CD4-positive, alpha-beta T cell (primary cell): ENCODE data around the gene GAST. TPM values are rescaled to one million over a fixed set of nuclear protein-coding genes. Genes with fewer than 3 reads are reported as not detected.
A peak's percentile ranks its signal among the peaks of the same experiment; 100 is the strongest.

Experiments
- ATAC-seq: fragments of 200-7000 bp; cut with Tn5 transposase; one replicate; pipeline ENCODE4 v1.10.0; 2022; ENCODE audit warnings: mild to moderate bottlenecking; ENCODE audit not compliant: poor library complexity
- CTCF ChIA-PET: fragments of 350-600 bp; sonication (Branson Sonifier 250); formaldehyde crosslinking; loops from one replicate; lab custom pipeline; 2021; ENCODE audit warnings: antibody characterized with exemption, inconsistent platforms; lab: Charles Lee
- POLR2A ChIA-PET: fragments of 350-600 bp; sonication (Branson Sonifier 250); formaldehyde crosslinking; loops from one replicate; lab custom pipeline; 2021; ENCODE audit warnings: antibody characterized with exemption, inconsistent platforms; lab: Charles Lee
- DNase-seq, 14 experiments: peaks; one replicate each; pipeline ENCODE4 v3.0.0-alpha.2; 2013 to 2020; ENCODE audit warnings: mixed read lengths in 2 of 14
- H3K27ac ChIP-seq, 2 donors: one replicate each; pipeline versions ENCODE4 v1.5.1 to v1.7.0; 2013; ENCODE audit warnings: low read length in 2 of 2, low read depth in 1 of 2, mild to moderate bottlenecking in 1 of 2
- H3K27me3 ChIP-seq, 2 experiments: 1 replicate in 1 of 2; 2 replicates in 1 of 2; pipeline versions ENCODE4 v1.6.1 to v1.7.0; 2013; ENCODE audit warnings: low read length in 2 of 2, control low read depth in 1 of 2, mild to moderate bottlenecking in 1 of 2, moderate library complexity in 1 of 2; ENCODE audit not compliant: insufficient read depth in 2 of 2, control insufficient read depth in 1 of 2
- H3K36me3 ChIP-seq: one replicate; pipeline ENCODE4 v1.6.1; 2013; ENCODE audit warnings: low read length, control low read depth; ENCODE audit not compliant: insufficient read depth
- H3K4me1 ChIP-seq: one replicate; pipeline ENCODE4 v1.6.1; 2013; ENCODE audit warnings: low read length, control low read depth; ENCODE audit not compliant: insufficient read depth
- H3K4me3 ChIP-seq: one replicate; pipeline ENCODE4 v1.5.1; 2013; ENCODE audit warnings: mild to moderate bottlenecking, low read length, moderate library complexity
- H3K9me3 ChIP-seq, 2 experiments: 1 replicate in 1 of 2; 2 replicates in 1 of 2; pipeline versions ENCODE4 v1.6.1 to v1.7.0; 2013; ENCODE audit warnings: low read length in 2 of 2, mild to moderate bottlenecking in 2 of 2, control low read depth in 1 of 2, moderate library complexity in 1 of 2; ENCODE audit not compliant: control insufficient read depth in 1 of 2, insufficient read depth in 1 of 2
- H3K27ac Mint-ChIP-seq: one replicate; pipeline ENCODE4 v1.8.0; 2020; ENCODE audit warnings: mixed read lengths
- H3K27me3 Mint-ChIP-seq: one replicate; pipeline ENCODE4 v1.8.0; 2021; ENCODE audit warnings: mixed read lengths
- H3K36me3 Mint-ChIP-seq: one replicate; pipeline ENCODE4 v1.8.0; 2021; ENCODE audit warnings: low read depth, mixed read lengths
- H3K4me1 Mint-ChIP-seq: one replicate; pipeline ENCODE4 v1.8.0; 2021; ENCODE audit warnings: low read depth, mixed read lengths
- H3K4me3 Mint-ChIP-seq: one replicate; pipeline ENCODE4 v1.8.0; 2020; ENCODE audit warnings: mild to moderate bottlenecking, mixed read lengths
- H3K9me3 Mint-ChIP-seq: one replicate; pipeline ENCODE4 v1.8.0; 2020; ENCODE audit warnings: mixed read lengths
- CTCF ChIP-seq: fragments of 200-600 bp; IDR thresholded peaks from one replicate; pipeline ENCODE4 v1.8.0; 2022; ENCODE audit warnings: antibody characterized with exemption, mild to moderate bottlenecking
- intact Hi-C, 2 experiments: fragments of 100-400 bp; cut with DNase I in 1 of 2; cut with micrococcal nuclease in 1 of 2; formaldehyde crosslinking; loops; one replicate each; pipeline versions ENCODE4 v1.15.1 to v1.9.0; 2023 to 2025; cut with DNase I, micrococcal nuclease
- total RNA-seq, 174 experiments: library from RNA in 2 of 174; stranded (reverse) in 2 of 174; gene quantifications; one replicate each; pipeline ENCODE4 v1.2.3 and lab custom pipeline; 2021 to 2026

GAST gene
- total RNA-seq, 2 experiments from 2014 or later: not detected

- no peaks in the 10 kb centered on the region for H3K9me3 ChIP-seq
- H3K36me3 Mint-ChIP-seq: peaks cover 68% of the 10 kb centered on the region
- ChIA-PET POLR2A (interaction anchor here (0.6 to 5.6 kb wide), 7 partner anchors 14 to 874 kb away, joined by 4 to 373 read pairs (median 8); partner anchors contain the start of genes FKBP10 and P3H4), CTCF (interaction anchor here (0.6 to 2.1 kb wide), 3 partner anchors 30 to 832 kb away, joined by 3 to 7 read pairs (median 3); no protein-coding TSS in a partner anchor)
- DNase-seq: peak in 3 of 14 experiments; percentile 16 to 52 (median 38)
- TF ChIP-seq CTCF: no peak
- H3K4me3 Mint-ChIP-seq: peak overlapping the region; percentile 16
- H3K27ac ChIP-seq: no peak overlapping the region
- H3K36me3 ChIP-seq: peaks cover 60% of the 10 kb centered on the region
- H3K9me3 Mint-ChIP-seq: no peaks in the 10 kb centered on the region
- H3K4me1 Mint-ChIP-seq: peaks cover 57% of the 10 kb centered on the region
- ATAC-seq: no peak
- intact Hi-C loops: no loop called here
- H3K27me3 ChIP-seq: no peaks in the 10 kb centered on the region
- H3K4me1 ChIP-seq: peaks cover 28% of the 10 kb centered on the region
- no peak overlapping the region for H3K4me3 ChIP-seq
- peaks cover 10% of the 10 kb centered on the region for H3K27me3 Mint-ChIP-seq
- peak overlapping the region; percentile 100 for H3K27ac Mint-ChIP-seq
Measured at GRCh38 chr17:41692722-41693521, 19.2 kb upstream of the GAST start.

DNA sequence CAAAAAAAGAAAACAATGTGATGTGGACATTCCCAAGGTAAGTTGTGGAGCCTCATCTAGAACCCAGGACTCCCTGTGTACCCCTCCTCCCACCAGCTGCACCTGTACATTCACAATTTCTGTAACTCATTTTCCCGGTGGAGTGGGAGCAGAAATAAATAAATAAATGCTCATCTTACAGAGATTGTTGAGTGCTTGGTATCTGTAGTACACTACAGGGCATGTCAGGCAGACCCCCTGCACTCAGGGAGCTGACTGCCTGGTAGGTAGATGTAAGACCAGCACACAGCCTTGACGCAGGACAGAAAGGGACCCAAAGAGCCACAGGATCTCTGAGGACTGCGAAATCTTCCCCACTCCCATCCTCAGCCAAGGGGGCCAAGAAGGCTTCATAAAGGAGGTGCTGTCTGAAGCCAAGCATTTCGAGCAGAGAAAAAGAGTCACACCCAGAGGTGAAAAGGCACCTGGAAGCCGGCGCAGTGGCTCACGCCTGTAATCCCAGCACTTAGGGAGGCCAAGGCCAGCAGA, 16.9 kb upstream of the GAST start:
- H3K27ac Mint-ChIP-seq: no peak overlapping the region
- no peaks in the 10 kb centered on the region for H3K27me3 Mint-ChIP-seq
- peaks cover 37% of the 10 kb centered on the region for H3K4me1 Mint-ChIP-seq
- no peak overlapping the region for H3K4me3 Mint-ChIP-seq
- H3K36me3 ChIP-seq: peaks cover 49% of the 10 kb centered on the region
- peaks cover 15% of the 10 kb centered on the region for H3K4me1 ChIP-seq
- no peak overlapping the region for H3K4me3 ChIP-seq
- intact Hi-C loops: no loop called here
- ChIA-PET CTCF (interaction anchor here (1.2 to 2.5 kb wide), 5 partner anchors 9 to 175 kb away, joined by 3 to 27 read pairs (median 10); no protein-coding TSS in a partner anchor), POLR2A (interaction anchor here (1.0 to 3.3 kb wide), 8 partner anchors 16 to 877 kb away, joined by 3 to 20 read pairs (median 4); partner anchors contain the start of genes DNAJC7 and P3H4)
- H3K9me3 Mint-ChIP-seq: no peaks in the 10 kb centered on the region
- no peak overlapping the region for H3K27ac ChIP-seq
- H3K36me3 Mint-ChIP-seq: peaks cover 48% of the 10 kb centered on the region
- H3K27me3 ChIP-seq: no peaks in the 10 kb centered on the region
- ATAC-seq (no peak), DNase-seq (no peak)
- no peak for TF ChIP-seq CTCF
- no peaks in the 10 kb centered on the region for H3K9me3 ChIP-seq

DNA sequence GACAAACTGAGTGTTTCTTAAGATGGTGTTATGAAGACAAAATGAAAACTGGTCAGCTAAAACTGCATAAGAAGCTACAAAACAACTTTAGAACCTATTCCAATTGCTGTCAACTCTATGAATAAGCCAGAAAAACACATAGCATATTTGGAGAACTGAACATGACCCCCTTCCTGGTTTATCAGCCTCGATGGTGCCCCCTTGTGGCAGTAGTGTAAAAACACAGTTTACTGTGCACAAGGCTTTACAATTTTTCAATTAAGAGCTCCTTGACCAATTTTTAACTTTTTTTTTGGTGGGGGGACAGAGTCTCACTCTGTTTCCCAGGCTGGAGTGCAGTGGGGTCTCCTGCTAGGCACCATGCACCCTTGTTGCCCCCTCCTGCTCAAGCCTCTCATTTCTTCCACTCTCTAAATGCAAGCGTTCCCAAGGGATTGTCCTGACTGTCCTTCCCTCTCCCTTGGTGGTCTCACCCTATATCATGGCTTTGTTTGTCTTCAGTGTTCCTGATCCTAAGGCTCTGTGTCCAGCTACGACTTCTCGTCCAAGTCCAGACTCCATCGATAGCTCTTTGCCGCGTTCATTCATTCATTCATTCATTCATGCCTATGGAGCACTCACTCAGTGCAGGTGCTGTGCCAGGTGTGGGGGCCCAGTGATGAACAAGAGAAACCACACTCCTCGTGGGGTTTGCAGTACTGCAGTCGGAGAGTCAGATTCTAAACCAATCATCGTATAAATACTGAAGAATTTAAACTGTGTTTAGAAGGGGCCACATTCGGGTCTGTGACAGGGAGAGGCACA, 16.0 kb upstream of the GAST start:
- ChIA-PET POLR2A (interaction anchor here (0.6 to 3.3 kb wide), 9 partner anchors 12 to 1049 kb away, joined by 3 to 20 read pairs (median 4); partner anchors contain the start of genes DNAJC7, P3H4 and SMARCE1), CTCF (interaction anchor here (0.6 to 2.5 kb wide), 11 partner anchors 10 to 1075 kb away, joined by 3 to 27 read pairs (median 4); no protein-coding TSS in a partner anchor)
- H3K27me3 ChIP-seq: no peaks in the 10 kb centered on the region
- peak; percentile 86 for TF ChIP-seq CTCF
- no peak overlapping the region for H3K4me3 ChIP-seq
- DNase-seq (peak; percentile 52 to 88 (median 74)), ATAC-seq (peak; percentile 55)
- peaks cover 32% of the 10 kb centered on the region for H3K4me1 Mint-ChIP-seq
- peak overlapping the region; percentile 51 for H3K4me3 Mint-ChIP-seq
- peaks cover 6% of the 10 kb centered on the region for H3K4me1 ChIP-seq
- H3K27me3 Mint-ChIP-seq: peaks cover 3% of the 10 kb centered on the region
- H3K9me3 Mint-ChIP-seq: no peaks in the 10 kb centered on the region
- peaks cover 40% of the 10 kb centered on the region for H3K36me3 ChIP-seq
- H3K36me3 Mint-ChIP-seq: peaks cover 39% of the 10 kb centered on the region
- no peaks in the 10 kb centered on the region for H3K9me3 ChIP-seq
- intact Hi-C loops: no loop called here
- H3K27ac ChIP-seq: no peak overlapping the region
- H3K27ac Mint-ChIP-seq: peak overlapping the region; percentile 73
